ENCODE measurements around the gene MLXIP.
A peak's percentile ranks its signal among the peaks of the same experiment; 100 is the strongest.
"Not testable (repeated sequence)": the region's sequence is repeated elsewhere in the genome, so short reads cannot be mapped to it uniquely, and the experiment has no call there.

The MLXIP gene

GRCh38 chr12:122045262-122045661 is 33.3 kb upstream of the MLXIP start:
- H3K27ac Mint-ChIP-seq, result no peak overlapping the region
- H3K9me3 Mint-ChIP-seq, result no peaks in the 10 kb centered on the region
- no peak for ATAC-seq
- H3K4me3 Mint-ChIP-seq, result no peak overlapping the region
- DNase-seq, result no peak
- no peaks in the 10 kb centered on the region for H3K27me3 Mint-ChIP-seq
- no peaks in the 10 kb centered on the region for H3K4me1 Mint-ChIP-seq

GRCh38 chr12:122046145-122046544 is 32.4 kb upstream of the MLXIP start:
- Mint-ChIP-seq H3K9me3 (no peaks in the 10 kb centered on the region), H3K4me3 (no peak overlapping the region), H3K27me3 (no peaks in the 10 kb centered on the region), H3K27ac (no peak overlapping the region), H3K4me1 (no peaks in the 10 kb centered on the region)
- ATAC-seq (no peak), DNase-seq (no peak)

GRCh38 chr12:122048151-122048550 is 30.4 kb upstream of the MLXIP start:
- DNase-seq (no peak), ATAC-seq (no peak)
- Mint-ChIP-seq H3K27ac (no peak overlapping the region), H3K4me1 (no peaks in the 10 kb centered on the region), H3K4me3 (no peak overlapping the region), H3K27me3 (no peaks in the 10 kb centered on the region), H3K9me3 (no peaks in the 10 kb centered on the region)

GRCh38 chr12:122049827-122050226 is 28.7 kb upstream of the MLXIP start:
- no peak overlapping the region for H3K4me3 Mint-ChIP-seq
- H3K27ac Mint-ChIP-seq, result no peak overlapping the region
- H3K4me1 Mint-ChIP-seq, result peaks cover 9% of the 10 kb centered on the region
- no peak for DNase-seq
- ATAC-seq, result no peak
- no peaks in the 10 kb centered on the region for H3K9me3 Mint-ChIP-seq
- H3K27me3 Mint-ChIP-seq, result no peaks in the 10 kb centered on the region

GRCh38 chr12:122050706-122051105 is 27.9 kb upstream of the MLXIP start:
- no peak for DNase-seq
- Mint-ChIP-seq H3K4me1 (peaks cover 10% of the 10 kb centered on the region), H3K9me3 (no peaks in the 10 kb centered on the region), H3K4me3 (no peak overlapping the region), H3K27me3 (no peaks in the 10 kb centered on the region), H3K27ac (no peak overlapping the region)
- no peak for ATAC-seq

- DNase-seq (no peak), ATAC-seq (no peak)
- no peaks in the 10 kb centered on the region for H3K9me3 Mint-ChIP-seq
- no peak overlapping the region for H3K4me3 Mint-ChIP-seq
- H3K27ac Mint-ChIP-seq, result no peak overlapping the region
- H3K27me3 Mint-ChIP-seq, result no peaks in the 10 kb centered on the region
- H3K4me1 Mint-ChIP-seq, result peaks cover 10% of the 10 kb centered on the region
These were observed 27.2 kb upstream of the MLXIP start for GRCh38 chr12:122051231-122051876.

- Mint-ChIP-seq H3K27me3 (no peaks in the 10 kb centered on the region), H3K4me3 (no peak overlapping the region), H3K27ac (peak overlapping the region in 1 of 2 donors; percentile 79), H3K9me3 (no peaks in the 10 kb centered on the region), H3K4me1 (peaks cover 10% of the 10 kb centered on the region)
- DNase-seq (no peak), ATAC-seq (no peak)
These were observed 26.3 kb upstream of the MLXIP start for GRCh38 chr12:122052285-122052684.

- H3K4me1 Mint-ChIP-seq, result peaks cover 10% of the 10 kb centered on the region
- no peaks in the 10 kb centered on the region for H3K27me3 Mint-ChIP-seq
- H3K27ac Mint-ChIP-seq, result no peak overlapping the region
- no peak for ATAC-seq
- DNase-seq, result no peak
- H3K9me3 Mint-ChIP-seq, result no peaks in the 10 kb centered on the region
- no peak overlapping the region for H3K4me3 Mint-ChIP-seq
These were observed 23.6 kb upstream of the MLXIP start for GRCh38 chr12:122054842-122055520.

- H3K4me3 Mint-ChIP-seq, H3K9me3 Mint-ChIP-seq, DNase-seq, H3K27me3 Mint-ChIP-seq, H3K27ac Mint-ChIP-seq, ATAC-seq: not testable (repeated sequence)
- H3K4me1 Mint-ChIP-seq, result peaks cover 10% of the 10 kb centered on the region
These were observed 22.1 kb upstream of the MLXIP start for GRCh38 chr12:122056406-122056805.

- H3K27ac Mint-ChIP-seq, result peak overlapping the region in 1 of 2 donors; percentile 69
These were observed 21.4 kb upstream of the MLXIP start for GRCh38 chr12:122057007-122057735.

GRCh38 chr12:122057769-122058168 is 20.8 kb upstream of the MLXIP start:
- no peak overlapping the region for H3K27ac Mint-ChIP-seq
- no peak for ATAC-seq
- H3K9me3 Mint-ChIP-seq, result no peaks in the 10 kb centered on the region
- peaks cover 11% of the 10 kb centered on the region for H3K4me1 Mint-ChIP-seq
- H3K27me3 Mint-ChIP-seq, result no peaks in the 10 kb centered on the region
- H3K4me3 Mint-ChIP-seq, result no peak overlapping the region
- no peak for DNase-seq

More at GRCh38 chr12:122057007-122057735, 21.4 kb upstream of the MLXIP start:
- Mint-ChIP-seq H3K4me1 (peaks cover 10% of the 10 kb centered on the region), H3K4me3 (no peak overlapping the region), H3K9me3 (no peaks in the 10 kb centered on the region), H3K27me3 (no peaks in the 10 kb centered on the region)
- ATAC-seq (no peak), DNase-seq (no peak)

GRCh38 chr12:122058549-122059149 is 19.9 kb upstream of the MLXIP start:
- DNase-seq (no peak), ATAC-seq (no peak)
- Mint-ChIP-seq H3K9me3 (no peaks in the 10 kb centered on the region), H3K4me3 (no peak overlapping the region), H3K27me3 (no peaks in the 10 kb centered on the region), H3K27ac (no peak overlapping the region), H3K4me1 (peaks cover 19% of the 10 kb centered on the region)

GRCh38 chr12:122059203-122059960 is 19.2 kb upstream of the MLXIP start:
- H3K4me1 Mint-ChIP-seq, result peaks cover 22% of the 10 kb centered on the region
- no peak overlapping the region for H3K27ac Mint-ChIP-seq
- no peaks in the 10 kb centered on the region for H3K27me3 Mint-ChIP-seq
- no peaks in the 10 kb centered on the region for H3K9me3 Mint-ChIP-seq
- no peak for ATAC-seq
- no peak for DNase-seq
- no peak overlapping the region for H3K4me3 Mint-ChIP-seq

- Mint-ChIP-seq H3K4me1 (peaks cover 16% of the 10 kb centered on the region), H3K27me3 (no peaks in the 10 kb centered on the region), H3K27ac (peak overlapping the region in 1 of 2 donors; percentile 86), H3K4me3 (no peak overlapping the region), H3K9me3 (no peaks in the 10 kb centered on the region)
- ATAC-seq (no peak), DNase-seq (no peak)
These were observed 18.5 kb upstream of the MLXIP start for GRCh38 chr12:122060081-122060501.

- Mint-ChIP-seq H3K27ac (peak overlapping the region in 1 of 2 donors; percentile 12), H3K27me3 (no peaks in the 10 kb centered on the region), H3K4me1 (peaks cover 16% of the 10 kb centered on the region), H3K9me3 (no peaks in the 10 kb centered on the region), H3K4me3 (no peak overlapping the region)
- no peak for DNase-seq
- ATAC-seq, result no peak
These were observed 17.3 kb upstream of the MLXIP start for GRCh38 chr12:122061253-122061652.
